H9 (cell line): ENCODE data around the gene N4BP3. TPM values are rescaled to one million over a fixed set of nuclear protein-coding genes. Genes with fewer than 3 reads are reported as not detected.

ENCODE experiments used
- DNase-seq: peaks from one replicate; pipeline ENCODE4 v3.0.0-alpha.2; 2017
- H2AFZ ChIP-seq: one replicate; pipeline ENCODE4 v1.6.1; 2013; ENCODE audit warnings: mild to moderate bottlenecking, low read length, control low read depth, moderate library complexity
- H2AK5ac ChIP-seq: 2 replicates; pipeline ENCODE4 v1.6.1; 2013; ENCODE audit warnings: low read length, control low read depth, mixed read lengths; ENCODE audit not compliant: insufficient read length
- H2BK120ac ChIP-seq: one replicate; pipeline ENCODE4 v1.6.1; 2013; ENCODE audit warnings: low read depth, mild to moderate bottlenecking, low read length, control low read depth, inconsistent platforms; ENCODE audit not compliant: poor library complexity, severe bottlenecking
- H2BK12ac ChIP-seq: 2 replicates; pipeline ENCODE4 v1.6.1; 2013; ENCODE audit warnings: low read length, control low read depth, mixed read lengths, low read depth; ENCODE audit not compliant: insufficient read length
- H2BK15ac ChIP-seq: 2 replicates; pipeline ENCODE4 v1.6.1; 2013; ENCODE audit warnings: low read depth, low read length, control low read depth
- H2BK20ac ChIP-seq: one replicate; pipeline ENCODE4 v1.6.1; 2013; ENCODE audit warnings: low read depth, mild to moderate bottlenecking, low read length, control low read depth, inconsistent platforms; ENCODE audit not compliant: poor library complexity, severe bottlenecking
- H2BK5ac ChIP-seq: 2 replicates; pipeline ENCODE4 v1.6.1; 2013; ENCODE audit warnings: low read length, control low read depth, mixed read lengths; ENCODE audit not compliant: insufficient read length
- H3K14ac ChIP-seq: 2 replicates; pipeline ENCODE4 v1.6.1; 2013; ENCODE audit warnings: low read length, control low read depth; ENCODE audit not compliant: insufficient read depth
- H3K18ac ChIP-seq: 2 replicates; pipeline ENCODE4 v1.6.1; 2013; ENCODE audit warnings: low read depth, mild to moderate bottlenecking, mixed read lengths, low read length, control low read depth; ENCODE audit not compliant: insufficient read length
- H3K23ac ChIP-seq: 2 replicates; pipeline ENCODE4 v1.6.1; 2013; ENCODE audit warnings: low read length, control low read depth, mixed read lengths, low read depth; ENCODE audit not compliant: insufficient read length
- H3K23me2 ChIP-seq: 2 replicates; pipeline ENCODE4 v1.6.1; 2013; ENCODE audit warnings: low read depth, mild to moderate bottlenecking, mixed read lengths, low read length, control low read depth; ENCODE audit not compliant: insufficient read length, poor library complexity, severe bottlenecking
- H3K27ac ChIP-seq: 2 replicates; pipeline ENCODE4 v1.5.1; 2013; ENCODE audit warnings: low read length, control low read depth, mixed read lengths, low read depth; ENCODE audit not compliant: insufficient read length
- H3K27me3 ChIP-seq: 2 replicates; pipeline ENCODE4 v1.6.1; 2013; ENCODE audit warnings: low read length, control low read depth, inconsistent platforms; ENCODE audit not compliant: insufficient read depth
- H3K4ac ChIP-seq: 2 replicates; pipeline ENCODE4 v1.6.1; 2013; ENCODE audit warnings: low read depth, mild to moderate bottlenecking, control low read depth, inconsistent platforms, low read length, moderate library complexity
- H3K4me1 ChIP-seq: 2 replicates; pipeline ENCODE4 v1.6.1; 2013; ENCODE audit warnings: low read length, control low read depth, inconsistent platforms; ENCODE audit not compliant: insufficient read depth
- H3K4me2 ChIP-seq: 2 replicates; pipeline ENCODE4 v1.6.1; 2013; ENCODE audit warnings: low read length, control low read depth, mixed read lengths; ENCODE audit not compliant: insufficient read length, insufficient read depth
- H3K56ac ChIP-seq: 2 replicates; pipeline ENCODE4 v1.6.1; 2013; ENCODE audit warnings: low read depth, mild to moderate bottlenecking, mixed read lengths, low read length, control low read depth; ENCODE audit not compliant: insufficient read length
- H3K79me1 ChIP-seq: 2 replicates; pipeline ENCODE4 v1.6.1; 2013; ENCODE audit warnings: low read depth, mild to moderate bottlenecking, moderate library complexity, low read length, control low read depth, inconsistent platforms; ENCODE audit not compliant: insufficient read depth, poor library complexity, severe bottlenecking
- H3K79me2 ChIP-seq: 2 replicates; pipeline ENCODE4 v1.6.1; 2013; ENCODE audit warnings: low read length, control low read depth, inconsistent platforms; ENCODE audit not compliant: insufficient read depth
- H3K9ac ChIP-seq: 2 replicates; pipeline ENCODE4 v1.6.1; 2013; ENCODE audit warnings: low read length, control low read depth, mixed read lengths; ENCODE audit not compliant: insufficient read length; ENCODE audit errors: extremely low read depth
- H3K9me3 ChIP-seq: one replicate; pipeline ENCODE4 v1.6.1; 2013; ENCODE audit warnings: low read depth, low read length, inconsistent platforms; ENCODE audit not compliant: control insufficient read depth
- H3T11ph ChIP-seq: one replicate; pipeline ENCODE4 v1.6.1; 2013; ENCODE audit warnings: mild to moderate bottlenecking, low read length, control low read depth, inconsistent platforms
- H4K20me1 ChIP-seq: one replicate; pipeline ENCODE4 v1.6.1; 2013; ENCODE audit not compliant: control insufficient read depth, insufficient read length, insufficient read depth
- H4K5ac ChIP-seq: 2 replicates; pipeline ENCODE4 v1.6.1; 2013; ENCODE audit warnings: low read depth, mild to moderate bottlenecking, mixed read lengths, low read length, control low read depth; ENCODE audit not compliant: insufficient read length
- H4K8ac ChIP-seq: replicated peaks from 2 replicates; pipeline ENCODE4 v1.6.1; 2013; ENCODE audit warnings: low read length, control low read depth, mixed read lengths, low read depth; ENCODE audit not compliant: insufficient read length
- H4K91ac ChIP-seq: 2 replicates; pipeline ENCODE4 v1.6.1; 2013; ENCODE audit warnings: low read depth, mild to moderate bottlenecking, moderate library complexity, mixed read lengths, low read length, control low read depth; ENCODE audit not compliant: insufficient read length
- H3K27ac Mint-ChIP-seq, 3 experiments: 2 replicates in 2 of 3; 3 replicates in 1 of 3; pipeline ENCODE4 v1.8.0; 2020 to 2021; ENCODE audit warnings: mixed read lengths in 3 of 3, mild to moderate bottlenecking in 1 of 3, moderate library complexity in 1 of 3
- H3K27me3 Mint-ChIP-seq: 2 replicates; pipeline ENCODE4 v1.8.0; 2021; ENCODE audit warnings: low read depth, mild to moderate bottlenecking, moderate library complexity, mixed read lengths
- H3K36me3 Mint-ChIP-seq, 3 experiments: 2 replicates in 2 of 3; 3 replicates in 1 of 3; pipeline ENCODE4 v1.8.0; 2020 to 2021; ENCODE audit warnings: low read depth in 3 of 3, mixed read lengths in 3 of 3; ENCODE audit not compliant: insufficient read depth in 1 of 3
- H3K4me1 Mint-ChIP-seq, 2 experiments: 2 replicates each; pipeline ENCODE4 v1.8.0; 2020; ENCODE audit warnings: mixed read lengths in 2 of 2
- H3K4me3 Mint-ChIP-seq, 2 experiments: 2 replicates in 1 of 2; 3 replicates in 1 of 2; pipeline ENCODE4 v1.8.0; 2020 to 2021; ENCODE audit warnings: mild to moderate bottlenecking in 2 of 2, mixed read lengths in 2 of 2, moderate library complexity in 1 of 2
- H3K9me3 Mint-ChIP-seq, 2 experiments: 2 replicates in 1 of 2; 3 replicates in 1 of 2; pipeline ENCODE4 v1.8.0; 2020; ENCODE audit warnings: mild to moderate bottlenecking in 2 of 2, mixed read lengths in 2 of 2, moderate library complexity in 1 of 2
- CTCF ChIP-seq: fragments of 200-600 bp; sonication (generic); conservative IDR thresholded peaks from 3 replicates; pipeline ENCODE4 v1.8.0; 2021; ENCODE audit warnings: antibody characterized with exemption, mild to moderate bottlenecking
- WGBS: extraction: QIAGEN DNeasy Blood & Tissue Kit; methylation state at CpG from one replicate; pipeline ENCODE4 v1.1.7; 2013; ENCODE audit warnings: missing lambda C conversion rate, low lambda C conversion rate, mixed read lengths; ENCODE audit not compliant: insufficient read length; ENCODE audit errors: extremely low coverage; 5-methylcytosine and 5-hydroxymethylcytosine counted together
- total RNA-seq: library from RNA; stranded (reverse); gene quantifications from 2 replicates; pipeline ENCODE4 v1.2.1, GENCODE V29; 2021

Gene N4BP3
- total RNA-seq, 1 experiment from 2014 or later, result 32.1 TPM

- Mint-ChIP-seq H3K36me3 (no peaks in the 10 kb centered on the region), H3K4me3 (no peak overlapping the region), H3K4me1 (peaks cover 21 to 22% of the 10 kb centered on the region in 2 experiments), H3K9me3 (no peaks in the 10 kb centered on the region), H3K27me3 (peaks cover 32% of the 10 kb centered on the region), H3K27ac (no peak overlapping the region)
- Histone ChIP-seq H3K4me1 (peaks cover 4% of the 10 kb centered on the region; the same call in 1 of the 2 replicates), H4K5ac (no peak overlapping the region), H2AFZ (no peak overlapping the region), H2BK12ac (no peak overlapping the region), H3T11ph (no peak overlapping the region), H2BK20ac (no peak overlapping the region), H3K23ac (no peak overlapping the region), H3K79me2 (no peaks in the 10 kb centered on the region), H3K9me3 (no peaks in the 10 kb centered on the region), H4K20me1 (no peaks in the 10 kb centered on the region), H3K27me3 (no peaks in the 10 kb centered on the region; the same call in 1 of the 2 replicates), H3K14ac (no peak overlapping the region), H3K4me2 (no peak overlapping the region), H2BK15ac (no peak overlapping the region), H3K23me2 (peaks cover 3% of the 10 kb centered on the region), H3K4ac (no peak overlapping the region), H2AK5ac (no peak overlapping the region), H3K79me1 (no peaks in the 10 kb centered on the region), H3K27ac (no peak overlapping the region), H3K18ac (no peak overlapping the region), H2BK120ac (no peak overlapping the region), H4K91ac (no peak overlapping the region), H4K8ac (no peak overlapping the region), H2BK5ac (no peak overlapping the region), H3K56ac (no peak overlapping the region), H3K9ac (no peak overlapping the region)
- TF ChIP-seq CTCF, result no peak
- no peak for DNase-seq
- no CpG with 5 or more reads among the region's 38 CpGs for WGBS
Observed at GRCh38 chr5:178165581-178165980, 52.2 kb downstream of the N4BP3 start.
